PC-3 (cell line): ENCODE measurements around the gene MACROH2A1. TPM values are rescaled to one million over a fixed set of nuclear protein-coding genes. Genes with fewer than 3 reads are reported as not detected.

ENCODE experiments used
- ATAC-seq: fragments of 200-7000 bp; cut with Tn5 transposase; 2 replicates; pipeline ENCODE4 v1.9.1; 2020; ENCODE audit warnings: mild to moderate bottlenecking, moderate library complexity
- BruUV-seq: library from RNA; stranded (reverse); fragments of 400-500 nt; replicated peaks from 2 replicates; lab custom pipeline; 2021; lab: Mats Ljungman, UMichigan
- CTCF ChIA-PET: fragments of 300-600 bp; sonication (Branson Sonifier 250); formaldehyde crosslinking; loops from one replicate; lab custom pipeline; 2022; ENCODE audit warnings: antibody characterized with exemption; lab: Charles Lee
- POLR2A ChIA-PET: fragments of 300-600 bp; sonication (Branson Sonifier 250); formaldehyde crosslinking; loops from one replicate; lab custom pipeline; 2022; ENCODE audit warnings: antibody characterized with exemption; ENCODE audit not compliant: unreplicated experiment; lab: Charles Lee
- DNase-seq: peaks from one replicate; pipeline ENCODE4 v3.0.0-alpha.2; 2015
- H2AFZ ChIP-seq: fragments of 300-600 bp; sonication (generic); 2 replicates; pipeline ENCODE4 v1.6.0; 2016; ENCODE audit warnings: antibody characterized with exemption, low read length
- H3F3A ChIP-seq: fragments of 300-600 bp; sonication (generic); one replicate; pipeline ENCODE4 v1.6.0; 2017; ENCODE audit warnings: antibody characterized with exemption, low read length, control low read depth, mild to moderate bottlenecking; ENCODE audit not compliant: unreplicated experiment
- H3K27ac ChIP-seq: fragments of 300-600 bp; sonication (generic); 2 replicates; pipeline ENCODE4 v1.5.1; 2016; ENCODE audit warnings: mild to moderate bottlenecking, low read length
- H3K27me3 ChIP-seq: fragments of 300-600 bp; sonication (generic); 2 replicates; pipeline ENCODE4 v1.6.1; 2016; ENCODE audit warnings: low read length, mixed read lengths
- H3K36me3 ChIP-seq: fragments of 300-600 bp; sonication (generic); 2 replicates; pipeline ENCODE4 v1.6.1; 2016; ENCODE audit warnings: low read depth, mixed run types, low read length, mixed read lengths
- H3K4me1 ChIP-seq: fragments of 300-600 bp; sonication (generic); 2 replicates; pipeline ENCODE4 v1.5.1; 2016; ENCODE audit warnings: low read length; ENCODE audit not compliant: insufficient read depth
- H3K4me2 ChIP-seq: fragments of 300-600 bp; sonication (generic); 2 replicates; pipeline ENCODE4 v1.6.0; 2016; ENCODE audit warnings: low read length
- H3K4me3 ChIP-seq: fragments of 300-600 bp; sonication (generic); 2 replicates; pipeline ENCODE4 v1.5.1; 2016; ENCODE audit warnings: mild to moderate bottlenecking, low read length, mixed read lengths
- H3K79me2 ChIP-seq: fragments of 300-600 bp; sonication (generic); 2 replicates; pipeline ENCODE4 v1.6.1; 2017; ENCODE audit warnings: low read length, mixed read lengths
- H3K9ac ChIP-seq: fragments of 300-600 bp; sonication (generic); 2 replicates; pipeline ENCODE4 v1.6.0; 2016; ENCODE audit warnings: mild to moderate bottlenecking, low read length
- H3K9me2 ChIP-seq: fragments of 300-600 bp; sonication (generic); replicated peaks from 2 replicates; pipeline ENCODE4 v1.6.1; 2016; ENCODE audit warnings: mixed run types, low read length, mixed read lengths
- H3K9me3 ChIP-seq: fragments of 300-600 bp; sonication (generic); 2 replicates; pipeline ENCODE4 v1.6.1; 2016; ENCODE audit warnings: low read length, mixed read lengths
- H4K20me1 ChIP-seq: fragments of 300-600 bp; sonication (generic); 2 replicates; pipeline ENCODE4 v1.6.1; 2016; ENCODE audit warnings: low read length, mixed read lengths
- CTCF ChIP-seq: fragments of 300-600 bp; sonication (generic); conservative IDR thresholded peaks from 2 replicates; pipeline ENCODE4 v1.5.1; 2017; ENCODE audit warnings: antibody characterized with exemption, low read depth, mild to moderate bottlenecking, low read length
- EZH2 ChIP-seq: fragments of 300-600 bp; sonication (generic); IDR thresholded peaks from one replicate; pipeline ENCODE4 v1.6.1; 2017; ENCODE audit warnings: antibody characterized with exemption, mild to moderate bottlenecking, low read length; ENCODE audit not compliant: unreplicated experiment
- EZH2phosphoT487 ChIP-seq: fragments of 300-600 bp; sonication (generic); IDR thresholded peaks from 2 replicates; pipeline ENCODE4 v1.6.1; 2018; ENCODE audit warnings: mild to moderate bottlenecking, antibody characterized with exemption, low read length, borderline replicate concordance
- intact Hi-C: fragments of 100-400 bp; cut with micrococcal nuclease; formaldehyde crosslinking; loops from 2 replicates; pipeline ENCODE4 v1.9.0; 2023
- total RNA-seq: library from RNA; depleted of rRNA; stranded (reverse); fragments of >200 nt; gene quantifications from 2 replicates; pipeline ENCODE4 v1.2.3, GENCODE V29; 2014

MACROH2A1 gene
- total RNA-seq, 1 experiment from 2014 or later: 388 TPM

- ChIA-PET CTCF (no interaction called here), POLR2A (no interaction called here)
- DNase-seq (no peak), ATAC-seq (no peak)
- no peaks in the 10 kb centered on the region for H3F3A ChIP-seq
- H3K27me3 ChIP-seq: no peaks in the 10 kb centered on the region
- no peaks in the 10 kb centered on the region for H3K4me1 ChIP-seq
- H4K20me1 ChIP-seq: no peaks in the 10 kb centered on the region
- no peak overlapping the region for H3K27ac ChIP-seq
- H2AFZ ChIP-seq: no peak overlapping the region
- no peaks in the 10 kb centered on the region for H3K79me2 ChIP-seq
- H3K4me3 ChIP-seq: no peak overlapping the region
- H3K9me3 ChIP-seq: no peaks in the 10 kb centered on the region
- no peak overlapping the region for H3K4me2 ChIP-seq
- BruUV-seq: no TSS peak
- no peak for TF ChIP-seq CTCF
- TF ChIP-seq EZH2: no peak
- no peak for TF ChIP-seq EZH2phosphoT487
- no peaks in the 10 kb centered on the region for H3K9me2 ChIP-seq
- peaks cover 53% of the 10 kb centered on the region for H3K36me3 ChIP-seq
- no peak overlapping the region for H3K9ac ChIP-seq
- intact Hi-C loops: no loop called here
Observed at GRCh38 chr5:135349451-135349850, 49.6 kb downstream of the MACROH2A1 start.

- ChIA-PET CTCF (no interaction called here), POLR2A (no interaction called here)
- Histone ChIP-seq H3K79me2 (no peaks in the 10 kb centered on the region), H3F3A (no peaks in the 10 kb centered on the region), H3K4me1 (0 out of 2 replicates have a peak, but pooled peaks cover 2% of the 10 kb centered on the region), H3K27me3 (no peaks in the 10 kb centered on the region), H3K9ac (no peak overlapping the region), H3K36me3 (peaks cover 55% of the 10 kb centered on the region), H2AFZ (no peak overlapping the region), H4K20me1 (no peaks in the 10 kb centered on the region), H3K27ac (no peak overlapping the region), H3K4me2 (no peak overlapping the region), H3K9me2 (no peaks in the 10 kb centered on the region), H3K4me3 (no peak overlapping the region), H3K9me3 (no peaks in the 10 kb centered on the region)
- no peak for TF ChIP-seq EZH2phosphoT487
- TF ChIP-seq EZH2: no peak
- TF ChIP-seq CTCF: no peak
- no TSS peak for BruUV-seq
- intact Hi-C loops: no loop called here
- DNase-seq (no peak), ATAC-seq (no peak)
Observed at GRCh38 chr5:135348918-135349317, 50.1 kb downstream of the MACROH2A1 start.

- Histone ChIP-seq H3K27me3 (no peaks in the 10 kb centered on the region), H3K27ac (no peak overlapping the region), H3K4me3 (no peak overlapping the region), H3K9me2 (no peaks in the 10 kb centered on the region), H3K36me3 (peaks cover 61% of the 10 kb centered on the region), H3K4me1 (peaks cover 5% of the 10 kb centered on the region; the same call in 1 of the 2 replicates), H3F3A (no peaks in the 10 kb centered on the region), H2AFZ (no peak overlapping the region), H3K9ac (no peak overlapping the region), H3K4me2 (no peak overlapping the region), H3K9me3 (no peaks in the 10 kb centered on the region), H3K79me2 (no peaks in the 10 kb centered on the region), H4K20me1 (no peaks in the 10 kb centered on the region)
- ChIA-PET CTCF (no interaction called here), POLR2A (no interaction called here)
- intact Hi-C loops: no loop called here
- DNase-seq: no peak
- no TSS peak for BruUV-seq
- no peak for ATAC-seq
- TF ChIP-seq EZH2phosphoT487: no peak
- no peak for TF ChIP-seq CTCF
- TF ChIP-seq EZH2: no peak
Observed at GRCh38 chr5:135347392-135347791, 51.6 kb downstream of the MACROH2A1 start.
